ENCODE measurements around the gene SCT. TPM values are rescaled to one million over a fixed set of nuclear protein-coding genes. Genes with fewer than 3 reads are reported as not detected.

SCT gene
- total RNA-seq, 1 donor: not detected

- H3K4me3 ChIP-seq (ENCODE audit: low read depth, low read length): no peak overlapping the region
- no peak for DNase-seq (ENCODE audit: low read depth)
- no peak for TF ChIP-seq CTCF (IDR thresholded peaks at IDR 0.05; ENCODE audit: insufficient read depth, low read length)
Observed at GRCh38 chr11:621838-622237, 5.1 kb downstream of the SCT start.

- TF ChIP-seq CTCF (IDR thresholded peaks at IDR 0.05; ENCODE audit: insufficient read depth, low read length): no peak
- H3K4me3 ChIP-seq (ENCODE audit: low read depth, low read length): no peak overlapping the region
- no peak for DNase-seq (ENCODE audit: low read depth)
Observed at GRCh38 chr11:620935-621814, 5.8 kb downstream of the SCT start.

- no peak for TF ChIP-seq CTCF (IDR thresholded peaks at IDR 0.05; ENCODE audit: insufficient read depth, low read length)
- no peak for DNase-seq (ENCODE audit: low read depth)
- no peak overlapping the region for H3K4me3 ChIP-seq (ENCODE audit: low read depth, low read length)
Observed at GRCh38 chr11:620201-620600, 6.8 kb downstream of the SCT start.

DNA sequence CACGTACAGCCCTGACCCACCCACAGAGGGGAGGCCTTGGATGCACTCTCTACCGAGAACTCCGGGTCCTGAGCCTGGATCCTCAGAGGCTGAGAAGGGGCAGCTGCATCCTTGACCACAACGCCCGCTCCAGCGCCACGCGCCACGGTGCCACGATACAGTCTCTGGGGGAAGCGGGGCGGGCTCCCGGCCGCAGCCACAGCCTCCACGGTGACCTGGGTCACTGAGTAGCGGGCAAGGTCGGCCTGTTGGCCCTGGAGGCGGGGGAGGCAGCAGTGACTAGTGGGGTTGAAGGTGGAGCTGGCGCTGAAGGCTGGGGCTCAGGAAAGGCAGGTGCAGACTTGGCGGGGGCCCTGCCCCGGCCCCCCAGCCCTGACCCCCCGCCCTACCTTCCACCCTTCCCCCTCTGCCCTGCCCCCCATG, 7.3 kb downstream of the SCT start:
- DNase-seq (ENCODE audit: low read depth): no peak
- H3K4me3 ChIP-seq (ENCODE audit: low read depth, low read length): no peak overlapping the region
- no peak for TF ChIP-seq CTCF (IDR thresholded peaks at IDR 0.05; ENCODE audit: insufficient read depth, low read length)

- H3K4me3 ChIP-seq (ENCODE audit: low read depth, low read length): no peak overlapping the region
- no peak for DNase-seq (ENCODE audit: low read depth)
- no peak for TF ChIP-seq CTCF (IDR thresholded peaks at IDR 0.05; ENCODE audit: insufficient read depth, low read length)
Observed at GRCh38 chr11:618856-619627, 7.9 kb downstream of the SCT start.

- TF ChIP-seq CTCF (IDR thresholded peaks at IDR 0.05; ENCODE audit: insufficient read depth, low read length): no peak
- DNase-seq (ENCODE audit: low read depth): no peak
- no peak overlapping the region for H3K4me3 ChIP-seq (ENCODE audit: low read depth, low read length)
Observed at GRCh38 chr11:617912-618682, 8.9 kb downstream of the SCT start.

Measured in fibroblast of the aortic adventitia (primary cell).